ENCODE results near the gene UFSP1. TPM values are rescaled to one million over a fixed set of nuclear protein-coding genes. Genes with fewer than 3 reads are reported as not detected.
A peak's percentile ranks its signal among the peaks of the same experiment; 100 is the strongest.
"Not testable (repeated sequence)": the region's sequence is repeated elsewhere in the genome, so short reads cannot be mapped to it uniquely, and the experiment has no call there.

Gene UFSP1
- total RNA-seq, 1 donor from 2014 or later: 3.5 TPM

GRCh38 chr7:100855515-100855914, 34.0 kb downstream of the UFSP1 start:
- Mint-ChIP-seq H3K4me1 (ENCODE audit: low read depth) (peaks cover 5% of the 10 kb centered on the region), H3K4me3 (ENCODE audit: low read depth) (no peak overlapping the region), H3K27ac (no peak overlapping the region), H3K9me3 (ENCODE audit: low read depth) (no peaks in the 10 kb centered on the region), H3K36me3 (ENCODE audit: insufficient read depth) (peaks cover 6% of the 10 kb centered on the region), H3K27me3 (no peaks in the 10 kb centered on the region)
- DNase-seq (ENCODE audit: low spot score, unreplicated experiment): no peak
- TF ChIP-seq CTCF (IDR thresholded peaks at IDR 0.05; ENCODE audit: unreplicated experiment): no peak

DNA sequence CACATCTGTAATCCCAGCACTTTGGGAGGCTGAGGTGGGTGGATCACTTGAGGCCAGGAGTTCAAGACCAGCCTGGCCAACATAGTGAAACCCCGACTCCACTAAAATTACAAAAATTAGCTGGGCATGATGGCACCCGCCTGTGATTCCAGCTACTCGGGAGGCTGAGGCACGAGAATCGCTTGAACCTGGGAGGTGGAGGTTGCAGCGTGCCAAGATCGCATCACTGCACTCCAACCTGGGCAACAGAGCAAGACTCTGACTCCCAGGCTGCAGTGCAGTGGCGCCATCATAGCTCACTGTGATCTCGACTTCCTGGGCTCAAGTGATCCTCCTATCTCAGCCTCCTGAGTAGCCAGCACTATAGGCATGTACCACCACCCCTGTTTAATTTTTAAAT, 34.6 kb downstream of the UFSP1 start:
- not testable (repeated sequence) for DNase-seq (ENCODE audit: low spot score, unreplicated experiment); H3K9me3 Mint-ChIP-seq (ENCODE audit: low read depth); H3K36me3 Mint-ChIP-seq (ENCODE audit: insufficient read depth); H3K4me1 Mint-ChIP-seq (ENCODE audit: low read depth); H3K4me3 Mint-ChIP-seq (ENCODE audit: low read depth); H3K27me3 Mint-ChIP-seq; H3K27ac Mint-ChIP-seq

DNA sequence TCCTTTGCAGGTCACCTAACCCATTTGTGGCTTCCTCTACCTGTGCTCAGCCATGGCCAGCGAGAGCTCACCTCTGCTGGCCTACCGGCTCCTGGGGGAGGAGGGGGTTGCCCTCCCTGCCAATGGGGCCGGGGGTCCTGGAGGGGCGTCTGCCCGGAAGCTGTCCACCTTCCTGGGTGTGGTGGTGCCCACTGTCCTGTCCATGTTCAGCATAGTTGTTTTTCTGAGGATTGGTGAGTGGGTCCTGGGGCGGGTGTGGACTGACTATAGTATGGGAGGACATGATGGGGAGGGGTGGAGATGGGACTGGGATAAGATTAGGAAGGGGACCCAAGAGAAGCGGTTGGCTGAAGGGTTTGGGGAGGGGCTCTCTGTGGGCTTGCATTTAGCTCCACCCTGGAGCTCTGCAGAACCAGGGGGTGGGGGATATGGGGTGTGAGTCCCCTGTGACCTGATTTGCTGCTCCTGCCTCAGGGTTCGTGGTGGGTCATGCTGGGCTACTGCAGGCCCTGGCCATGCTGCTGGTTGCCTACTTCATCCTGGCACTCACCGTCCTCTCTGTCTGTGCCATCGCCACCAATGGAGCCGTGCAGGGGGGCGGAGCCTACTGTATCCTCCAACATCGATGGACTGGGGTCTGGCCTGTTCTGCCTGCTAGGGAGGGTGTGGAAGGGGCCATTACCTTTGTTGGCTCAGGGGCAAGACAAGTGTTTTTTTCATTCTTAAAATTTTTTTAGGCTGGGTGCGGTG, 35.2 kb downstream of the UFSP1 start:
- peaks cover 2% of the 10 kb centered on the region for H3K36me3 Mint-ChIP-seq (ENCODE audit: insufficient read depth)
- peaks cover 5% of the 10 kb centered on the region for H3K4me1 Mint-ChIP-seq (ENCODE audit: low read depth)
- no peak overlapping the region for H3K4me3 Mint-ChIP-seq (ENCODE audit: low read depth)
- no peaks in the 10 kb centered on the region for H3K27me3 Mint-ChIP-seq
- H3K9me3 Mint-ChIP-seq (ENCODE audit: low read depth): no peaks in the 10 kb centered on the region
- H3K27ac Mint-ChIP-seq: no peak overlapping the region
- DNase-seq (ENCODE audit: low spot score, unreplicated experiment): no peak
- TF ChIP-seq CTCF (IDR thresholded peaks at IDR 0.05; ENCODE audit: unreplicated experiment): no peak

DNA sequence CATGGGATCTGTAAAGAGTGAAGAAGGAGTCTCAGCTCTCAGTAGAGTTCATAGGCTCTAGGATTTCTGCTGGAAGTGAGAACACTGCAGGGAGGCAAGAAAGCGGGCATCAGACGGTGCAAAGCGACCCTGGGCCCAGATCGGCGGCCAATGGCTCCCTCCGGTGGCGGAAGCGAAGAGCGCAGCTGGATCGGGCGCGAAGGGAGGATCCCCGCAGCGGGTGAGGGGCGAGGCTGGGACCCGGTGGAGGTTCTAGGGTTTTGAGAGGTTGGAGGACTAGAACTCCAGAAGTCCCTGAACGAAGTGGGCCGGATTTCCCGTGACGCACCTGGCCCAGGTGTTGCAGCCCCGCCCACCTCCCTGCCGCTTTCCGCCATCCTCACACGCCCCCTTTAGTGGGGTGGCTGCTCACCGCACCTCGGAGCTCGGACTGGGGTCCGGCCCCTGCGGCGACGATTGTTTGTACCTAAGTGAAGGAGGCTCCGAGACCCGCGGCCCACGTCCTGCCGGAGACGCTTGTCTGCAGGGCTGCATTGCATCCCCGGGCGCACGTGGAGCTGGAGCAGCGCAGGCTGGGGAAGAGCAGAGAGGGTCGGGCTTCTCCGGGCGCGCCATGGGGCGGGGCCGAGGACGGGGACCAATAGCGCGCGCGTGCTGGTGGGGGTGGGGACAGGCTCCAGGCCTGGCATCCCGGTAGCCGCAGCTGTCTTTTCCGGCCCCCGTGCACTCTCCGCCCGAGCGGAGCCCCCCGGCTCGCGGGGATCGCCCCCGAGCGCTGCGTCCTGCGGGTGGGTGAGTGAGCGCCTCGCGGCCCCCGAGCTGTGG, 37.3 kb downstream of the UFSP1 start, which contains the start of gene SLC12A9:
Gene SLC12A9 (plus strand): TSS at position 666 of the 825 bp plus-strand sequence. CDS start 1,485 bp downstream, outside the sequence.
- H3K27ac Mint-ChIP-seq: peak within 1 kb of the TSS; percentile 82
- H3K27me3 Mint-ChIP-seq: no peaks in the 10 kb centered on the region
- TF ChIP-seq CTCF (IDR thresholded peaks at IDR 0.05; ENCODE audit: unreplicated experiment): peak; percentile 96
- peaks cover 2% of the 10 kb centered on the region for H3K36me3 Mint-ChIP-seq (ENCODE audit: insufficient read depth)
- H3K4me1 Mint-ChIP-seq (ENCODE audit: low read depth): peaks cover 5% of the 10 kb centered on the region
- peak within 1 kb of the TSS; percentile 84 for H3K4me3 Mint-ChIP-seq (ENCODE audit: low read depth)
- H3K9me3 Mint-ChIP-seq (ENCODE audit: low read depth): no peaks in the 10 kb centered on the region
- DNase-seq (ENCODE audit: low spot score, unreplicated experiment): peak; percentile 89

DNA sequence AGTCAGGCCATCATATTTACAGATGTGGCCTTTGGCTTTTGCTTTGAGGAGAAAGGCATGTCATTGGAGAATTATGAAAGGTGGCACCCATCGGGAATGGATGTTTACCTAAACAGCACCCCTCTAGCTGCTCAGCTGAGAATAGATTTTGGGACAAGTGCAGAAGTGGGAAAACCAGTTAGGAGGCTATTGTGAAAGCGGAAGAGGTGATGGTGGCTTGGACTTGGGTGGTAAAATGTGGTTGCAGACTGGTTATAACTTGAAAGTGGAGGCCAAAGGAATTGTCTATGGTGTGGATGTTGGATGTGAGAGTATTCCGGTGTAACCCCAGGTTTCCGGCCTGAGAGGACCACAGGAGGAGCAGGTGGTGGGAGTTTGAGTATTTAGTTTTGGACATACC, 42.2 kb downstream of the UFSP1 start:
- no peaks in the 10 kb centered on the region for H3K9me3 Mint-ChIP-seq (ENCODE audit: low read depth)
- H3K36me3 Mint-ChIP-seq (ENCODE audit: insufficient read depth): no peaks in the 10 kb centered on the region
- no peak for DNase-seq (ENCODE audit: low spot score, unreplicated experiment)
- no peak overlapping the region for H3K27ac Mint-ChIP-seq
- TF ChIP-seq CTCF (IDR thresholded peaks at IDR 0.05; ENCODE audit: unreplicated experiment): no peak
- peaks cover 3% of the 10 kb centered on the region for H3K4me1 Mint-ChIP-seq (ENCODE audit: low read depth)
- no peaks in the 10 kb centered on the region for H3K27me3 Mint-ChIP-seq
- no peak overlapping the region for H3K4me3 Mint-ChIP-seq (ENCODE audit: low read depth)

All from progenitor cell of endocrine pancreas (in vitro differentiated cells).